ENCODE data around the gene DPEP2.
"Not testable (repeated sequence)": the region's sequence is repeated elsewhere in the genome, so short reads cannot be mapped to it uniquely, and the experiment has no call there.

DPEP2 gene, protein sequence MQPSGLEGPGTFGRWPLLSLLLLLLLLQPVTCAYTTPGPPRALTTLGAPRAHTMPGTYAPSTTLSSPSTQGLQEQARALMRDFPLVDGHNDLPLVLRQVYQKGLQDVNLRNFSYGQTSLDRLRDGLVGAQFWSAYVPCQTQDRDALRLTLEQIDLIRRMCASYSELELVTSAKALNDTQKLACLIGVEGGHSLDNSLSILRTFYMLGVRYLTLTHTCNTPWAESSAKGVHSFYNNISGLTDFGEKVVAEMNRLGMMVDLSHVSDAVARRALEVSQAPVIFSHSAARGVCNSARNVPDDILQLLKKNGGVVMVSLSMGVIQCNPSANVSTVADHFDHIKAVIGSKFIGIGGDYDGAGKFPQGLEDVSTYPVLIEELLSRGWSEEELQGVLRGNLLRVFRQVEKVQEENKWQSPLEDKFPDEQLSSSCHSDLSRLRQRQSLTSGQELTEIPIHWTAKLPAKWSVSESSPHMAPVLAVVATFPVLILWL

DNA sequence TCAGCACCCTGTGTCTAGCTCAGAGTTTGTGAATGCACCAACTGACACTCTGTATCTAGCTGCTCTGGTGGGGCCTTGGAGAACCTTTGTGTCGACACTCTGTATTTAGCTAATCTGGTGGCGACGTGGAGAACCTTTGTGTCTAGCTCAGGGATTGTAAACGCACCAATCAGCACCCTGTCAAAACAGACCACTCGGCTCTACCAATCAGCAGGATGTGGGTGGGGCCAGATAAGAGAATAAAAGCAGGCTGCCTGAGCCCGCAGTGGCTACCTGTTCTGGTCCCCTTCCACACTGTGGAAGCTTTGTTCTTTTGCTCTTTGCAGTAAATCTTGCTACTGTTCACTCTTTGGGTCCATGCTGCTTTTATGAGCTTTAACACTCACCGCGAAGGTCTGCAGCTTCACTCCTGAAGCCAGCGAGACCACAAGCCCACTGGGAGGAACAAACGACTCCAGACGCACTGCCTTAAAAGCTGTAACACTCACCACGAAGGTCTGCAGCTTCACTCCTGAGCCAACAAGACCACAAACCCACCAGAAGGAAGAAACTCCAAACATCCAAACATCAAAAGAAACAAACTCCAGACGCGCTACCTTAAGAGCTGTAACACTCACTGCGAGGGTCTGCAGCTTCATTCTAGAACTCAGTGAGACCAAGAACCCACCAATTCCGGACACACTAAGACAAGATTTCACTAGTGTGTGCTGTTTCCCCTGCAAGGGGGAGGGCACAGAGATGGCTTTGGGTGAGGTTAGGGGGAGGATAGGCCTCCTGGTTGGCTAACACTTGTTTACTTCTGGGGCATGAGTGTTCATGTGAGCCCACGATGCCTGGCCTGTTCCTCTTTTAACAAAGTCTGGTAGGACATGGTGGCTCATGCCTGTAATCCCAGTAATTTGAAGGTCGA lies at the start of gene DPEP2:
Gene DPEP2 (minus strand): TSS at position 706 of the 910 bp plus-strand sequence. CDS start 6,272 bp downstream, outside the sequence.
- not testable (repeated sequence) for DNase-seq

GRCh38 chr16:68047987-68048386 lies 48.7 kb upstream of the DPEP2 start:
- DNase-seq: no peak

- DNase-seq: no peak
Observed at GRCh38 chr16:68046106-68046505, 46.8 kb upstream of the DPEP2 start.

- DNase-seq: no peak
Observed at GRCh38 chr16:68041783-68042182, 42.5 kb upstream of the DPEP2 start.

DNA sequence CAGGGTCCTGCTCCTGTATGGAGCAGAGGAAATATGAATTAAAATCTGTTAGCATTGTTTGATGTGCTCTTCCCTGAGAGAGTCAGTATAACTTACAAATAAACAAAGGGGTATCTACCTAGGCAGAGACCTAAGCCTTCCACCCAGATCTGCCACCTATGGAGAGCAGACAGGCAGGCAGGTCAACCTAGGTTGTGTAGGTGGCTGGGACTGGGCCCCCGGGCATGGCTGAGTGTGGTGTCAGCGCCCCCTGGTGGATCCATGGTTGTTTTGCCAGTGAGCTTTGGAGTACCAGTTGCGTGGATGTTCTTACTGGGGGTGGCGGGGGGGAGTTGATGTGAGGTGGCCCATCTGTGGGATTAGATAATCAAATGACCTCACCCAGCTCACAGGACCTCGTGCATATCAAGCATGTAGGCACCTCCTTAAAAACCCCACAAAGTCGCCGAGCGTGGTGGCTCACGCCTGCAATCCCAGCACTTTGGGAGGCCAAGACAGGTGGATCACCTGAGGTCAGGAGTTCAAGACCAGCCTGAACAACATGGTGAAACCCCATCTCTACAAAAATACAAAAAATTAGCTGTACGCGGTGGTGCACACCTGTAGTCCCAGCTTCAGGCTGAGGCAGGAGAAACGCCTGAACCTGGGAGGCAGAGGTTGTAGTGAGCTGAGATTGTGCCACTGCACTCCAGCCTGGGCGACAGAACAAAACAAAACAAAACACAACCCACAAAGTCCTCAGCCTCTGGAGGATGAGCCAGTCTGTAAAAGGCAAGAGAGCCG lies 41.4 kb upstream of the DPEP2 start:
- DNase-seq: peak; percentile 8

DNA sequence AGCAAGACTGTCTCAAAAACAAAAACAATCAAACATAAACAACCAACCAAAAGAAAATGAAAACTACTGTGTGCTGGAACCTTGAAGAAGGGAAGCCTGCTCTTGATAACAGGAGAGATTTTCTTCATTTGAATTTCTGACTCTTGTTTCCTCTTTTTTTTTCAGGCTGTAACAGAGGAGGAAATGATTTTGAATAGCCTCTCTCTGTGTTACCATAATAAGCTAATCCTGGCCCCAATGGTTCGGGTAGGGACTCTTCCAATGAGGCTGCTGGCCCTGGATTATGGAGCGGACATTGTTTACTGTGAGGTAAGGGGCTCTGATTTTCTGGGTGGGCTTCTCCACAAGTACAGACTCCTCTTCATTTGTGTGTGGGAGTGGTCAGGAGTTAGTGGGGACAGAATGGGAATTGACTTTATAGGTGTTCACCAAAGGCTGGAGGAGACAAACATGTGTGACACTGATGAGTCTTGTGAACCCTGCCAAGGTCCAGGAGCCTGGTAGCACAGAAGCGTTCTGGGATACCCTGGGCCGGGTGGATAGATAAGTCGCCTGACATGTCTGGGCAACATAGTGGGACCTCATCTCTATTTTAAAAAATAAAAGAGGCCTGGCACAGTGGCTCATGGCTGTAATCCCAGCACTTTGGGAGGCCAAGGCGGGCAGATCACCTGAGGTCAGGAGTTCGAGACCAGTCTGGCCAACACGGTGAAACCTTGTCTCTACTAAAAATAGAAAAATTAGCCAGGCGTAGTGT lies 38.7 kb upstream of the DPEP2 start:
- DNase-seq: no peak

DNA sequence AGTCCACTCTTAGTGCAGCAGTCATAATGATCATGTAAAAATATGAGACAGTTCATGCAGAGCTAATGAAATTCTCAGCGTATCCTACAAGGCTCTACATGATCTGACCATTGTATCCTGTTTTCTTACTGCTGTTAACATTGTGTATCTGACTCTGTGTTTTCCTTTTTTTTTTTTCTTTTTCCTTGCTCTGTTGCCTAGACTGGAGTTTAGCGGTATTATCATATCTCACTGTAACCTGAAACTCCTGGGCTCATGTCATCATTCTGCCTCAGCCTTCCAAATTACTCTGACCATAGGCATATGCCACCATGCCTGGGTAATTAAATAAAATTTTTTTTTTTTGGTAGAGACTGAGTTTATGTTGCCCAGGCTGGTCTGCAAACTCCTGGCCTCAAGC lies 35.9 kb upstream of the DPEP2 start:
- DNase-seq: no peak

- no peak for DNase-seq
Observed at GRCh38 chr16:68033101-68033500, 33.8 kb upstream of the DPEP2 start.

- no peak for DNase-seq
Observed at GRCh38 chr16:68031951-68032350, 32.7 kb upstream of the DPEP2 start.

- DNase-seq: not testable (repeated sequence)
Observed at GRCh38 chr16:68030108-68030507, 30.8 kb upstream of the DPEP2 start.

GRCh38 chr16:68028996-68029395 lies 29.7 kb upstream of the DPEP2 start:
- no peak for DNase-seq

DNA sequence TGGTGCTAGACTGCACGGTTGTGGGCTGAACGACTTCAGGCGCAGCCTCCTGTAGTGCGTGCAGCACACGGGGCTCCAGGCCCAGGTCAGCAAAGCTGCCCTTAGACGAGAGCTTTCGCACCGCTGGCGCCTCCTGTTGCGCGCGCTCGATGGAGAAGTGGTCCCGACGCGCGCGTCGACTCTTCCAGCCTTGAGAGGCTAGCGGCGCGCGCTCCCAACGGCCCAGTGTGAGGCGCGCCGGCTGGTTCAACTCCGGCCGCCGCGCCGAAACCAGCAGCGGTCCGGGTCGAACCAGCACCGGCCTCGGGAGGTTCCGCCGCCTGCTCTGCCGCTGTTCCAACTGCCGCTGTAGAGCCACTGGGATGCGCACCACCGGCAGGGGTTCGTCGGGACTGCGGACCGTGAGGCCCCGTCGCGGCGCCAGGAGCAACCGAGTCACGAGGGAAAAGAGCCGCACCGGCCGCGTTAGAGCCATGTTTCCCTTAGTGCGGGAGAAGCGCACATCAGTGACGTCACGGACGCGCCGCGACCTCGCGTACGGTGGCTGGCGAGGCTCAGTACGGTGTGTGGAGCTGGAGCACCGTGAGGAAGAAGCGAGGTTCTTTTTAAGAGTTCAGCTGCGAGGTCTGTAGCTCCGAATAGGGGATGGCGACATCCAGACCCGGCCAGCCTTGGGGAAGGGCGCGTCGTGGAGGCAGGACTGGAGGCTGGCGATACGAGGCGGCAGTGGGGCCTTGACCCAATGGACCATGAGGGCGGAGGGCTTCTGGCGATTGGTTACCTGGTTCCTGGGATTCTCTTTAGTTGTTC lies 23.6 kb upstream of the DPEP2 start, which contains the start of the genes DDX28 and DUS2:
Gene DDX28 (minus strand): TSS at position 505 of the 810 bp plus-strand sequence. CDS start 30 bp downstream, at position 475.
Gene DUS2 (plus strand): TSS at position 557 of the 810 bp plus-strand sequence. CDS start 14,740 bp downstream, outside the sequence.
- peak; percentile 70 for DNase-seq

DNA sequence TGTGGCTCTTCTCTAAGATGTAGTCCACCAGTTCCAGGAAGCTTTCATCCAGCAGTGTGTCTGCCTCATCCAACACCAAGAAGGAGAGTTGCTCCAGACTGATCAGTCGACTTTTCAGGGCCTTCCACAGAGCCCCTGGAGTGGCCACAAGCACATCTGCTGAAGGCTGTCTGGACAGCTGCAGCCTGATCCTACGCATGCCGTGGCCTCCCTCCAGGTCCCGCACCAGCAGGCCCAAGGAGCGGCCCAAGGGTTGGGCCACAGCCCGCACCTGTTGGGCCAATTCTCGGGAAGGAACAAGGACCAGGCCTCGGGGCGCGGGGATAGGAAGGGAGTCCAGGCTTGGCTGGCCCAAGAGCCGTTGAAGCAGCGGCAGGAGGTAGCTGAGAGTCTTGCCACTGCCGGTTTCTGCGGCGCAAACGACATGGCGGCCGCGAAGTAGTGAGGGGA lies 23.0 kb upstream of the DPEP2 start:
- no peak for DNase-seq

GRCh38 chr16:68021490-68021889 lies 22.2 kb upstream of the DPEP2 start:
- no peak for DNase-seq

GRCh38 chr16:68019167-68019680 lies 19.9 kb upstream of the DPEP2 start:
- DNase-seq: no peak

- no peak for DNase-seq
Observed at GRCh38 chr16:68015681-68016080, 16.4 kb upstream of the DPEP2 start, which contains the start of gene DPEP2NB. TSS of gene DPEP2NB (minus strand) at chr16:68015911. CDS start at chr16:68015770, 141 bp downstream.

DNA sequence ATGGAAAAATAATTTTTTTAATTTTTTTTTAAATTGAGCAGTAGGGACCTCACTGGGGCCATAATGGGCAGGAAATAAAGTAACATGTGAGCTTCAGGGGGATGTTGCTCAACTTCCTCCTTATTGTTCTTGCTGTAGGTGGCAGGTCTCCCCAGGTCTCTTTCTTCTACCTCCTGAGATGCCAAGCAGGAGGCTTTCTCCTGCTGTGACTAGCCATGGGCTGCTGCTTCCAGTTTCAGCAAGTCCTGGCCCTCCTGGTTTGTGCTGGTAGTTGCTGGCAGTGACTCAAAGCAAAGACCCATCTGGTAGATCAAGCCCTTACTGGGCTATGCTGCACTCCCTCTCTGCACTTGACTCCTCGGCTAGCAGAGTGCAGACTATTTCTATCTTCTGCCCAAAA lies 14.2 kb upstream of the DPEP2 start:
- no peak for DNase-seq

DNA sequence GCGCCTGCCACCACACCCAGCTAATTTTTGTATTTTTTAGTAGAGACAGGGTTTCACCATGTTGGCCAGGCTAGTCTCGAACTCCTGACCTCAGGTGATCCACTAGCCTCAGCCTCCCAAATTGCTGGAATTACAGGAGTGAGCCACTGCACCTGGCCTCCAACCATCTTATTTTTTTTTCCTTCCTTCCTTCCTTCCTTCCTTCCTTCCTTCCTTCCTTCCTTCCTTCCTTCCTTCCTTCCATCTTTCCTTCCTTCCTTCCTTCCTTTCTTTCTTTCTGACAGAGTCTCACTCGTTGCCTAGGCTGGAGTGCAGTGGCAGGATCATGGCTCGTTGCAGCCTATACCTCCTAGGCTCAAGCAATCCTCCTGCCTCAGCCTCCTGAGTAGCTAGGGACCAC lies 10.6 kb upstream of the DPEP2 start:
- not testable (repeated sequence) for DNase-seq

GRCh38 chr16:68009157-68009735 lies 10.0 kb upstream of the DPEP2 start:
- DNase-seq: no peak

DNA sequence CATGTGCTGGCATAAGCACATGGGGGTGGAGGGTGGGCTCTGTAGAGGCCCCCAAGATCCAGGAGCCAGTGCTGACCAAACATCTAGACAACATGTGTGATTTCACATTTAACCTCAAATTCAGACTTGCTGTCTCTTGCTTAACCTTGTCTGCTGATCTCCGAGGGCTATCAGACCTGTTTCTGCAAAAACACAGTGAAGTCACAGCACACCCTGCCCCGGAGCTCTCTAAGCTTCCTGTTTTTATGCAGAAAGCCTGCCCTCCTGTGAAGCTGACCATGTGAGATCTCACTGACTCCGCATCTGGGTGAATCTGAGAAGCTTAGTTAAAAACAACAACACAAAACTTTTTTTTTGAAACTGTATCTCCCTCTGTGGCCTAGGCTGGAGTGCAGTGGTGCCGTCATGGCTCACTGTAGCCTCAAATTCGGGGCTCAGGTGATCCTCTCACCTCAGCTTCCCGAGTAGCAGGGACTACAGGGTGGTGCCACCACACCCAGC lies 6.6 kb upstream of the DPEP2 start:
- no peak for DNase-seq

Data from amniotic stem cell (primary cell).